GM19099 (cell line): ENCODE measurements around the gene PLEKHA4.

Source experiments
- POLR2A ChIP-seq: IDR thresholded peaks from 3 replicates; pipeline ENCODE4 v1.6.1; 2011; ENCODE audit warnings: low read depth; ENCODE audit not compliant: insufficient read length; ENCODE audit errors: extremely low read depth

Gene PLEKHA4

GRCh38 chr19:48797103-48797502, 71.3 kb downstream of the PLEKHA4 start:
- TF ChIP-seq POLR2A = no peak

- no peak for TF ChIP-seq POLR2A
Observed at GRCh38 chr19:48796298-48797083, 71.9 kb downstream of the PLEKHA4 start.

DNA sequence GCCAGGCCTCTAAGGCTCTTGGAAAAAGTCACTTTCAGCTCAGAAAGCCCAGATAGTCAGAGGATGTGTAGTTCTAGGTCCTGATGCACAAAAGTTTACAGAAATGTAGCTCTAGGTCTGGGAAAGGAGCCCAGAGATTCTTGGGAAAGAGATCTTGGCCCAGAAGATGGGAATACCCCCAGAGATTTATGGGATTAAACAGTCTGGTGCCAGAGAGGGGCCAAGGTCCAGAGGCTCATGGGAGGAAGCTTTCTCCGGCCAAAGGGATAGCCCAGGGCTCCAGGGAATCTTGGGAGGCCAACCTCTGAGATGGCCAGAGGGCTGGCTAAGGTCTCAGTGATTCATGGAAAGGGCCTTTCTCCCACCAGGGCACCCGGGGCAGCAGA, 72.7 kb downstream of the PLEKHA4 start:
- TF ChIP-seq POLR2A = no peak

DNA sequence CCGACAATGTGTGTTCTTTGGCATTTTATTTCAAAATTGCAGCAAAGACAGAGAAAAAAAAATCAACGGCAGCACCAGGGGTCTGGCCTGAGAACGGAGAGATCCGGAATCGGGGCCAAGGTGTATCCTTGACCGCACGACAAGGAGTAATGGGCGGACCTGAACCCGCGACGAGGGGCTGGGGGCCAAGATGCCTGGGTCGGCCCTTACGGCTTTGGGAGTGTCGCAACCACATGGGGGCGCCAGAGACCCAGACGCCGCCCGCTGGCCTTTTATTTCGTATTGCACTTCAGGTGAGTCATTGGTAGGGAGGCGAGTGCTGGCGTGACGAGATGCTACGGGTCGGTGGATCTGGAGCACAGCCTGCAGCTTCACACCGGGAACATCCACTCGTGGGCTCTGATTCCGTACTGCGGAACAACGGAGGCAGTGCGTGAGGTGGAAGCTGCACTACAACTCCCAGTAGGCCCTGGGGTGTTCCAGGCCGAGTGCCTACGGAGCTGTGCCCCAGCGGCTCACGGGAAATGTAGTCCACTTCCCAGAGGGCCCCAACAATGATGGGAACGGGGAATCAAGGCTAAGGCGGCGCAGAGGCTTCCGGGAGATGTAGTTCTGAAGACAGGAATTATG, 73.2 kb downstream of the PLEKHA4 start:
- no peak for TF ChIP-seq POLR2A

DNA sequence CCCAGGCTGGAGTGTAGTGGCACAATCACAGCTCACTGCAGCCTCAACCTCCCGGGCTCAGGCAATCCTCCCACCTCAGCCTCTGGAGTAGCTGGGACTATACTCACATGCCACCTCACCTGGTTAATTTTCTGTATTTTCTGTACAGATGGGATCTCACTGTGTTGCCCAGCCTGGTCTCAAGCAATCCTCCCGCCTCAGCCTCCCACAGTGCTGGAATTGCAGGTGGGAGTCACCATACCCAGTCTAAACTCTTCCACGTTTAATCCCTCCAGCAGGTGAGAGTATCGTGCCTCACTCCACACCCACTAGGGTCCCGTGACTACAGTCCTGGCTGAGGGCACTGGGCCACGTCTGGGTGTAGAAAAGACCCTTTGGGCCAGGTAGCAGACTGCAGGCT, 74.1 kb downstream of the PLEKHA4 start:
- TF ChIP-seq POLR2A = no peak

DNA sequence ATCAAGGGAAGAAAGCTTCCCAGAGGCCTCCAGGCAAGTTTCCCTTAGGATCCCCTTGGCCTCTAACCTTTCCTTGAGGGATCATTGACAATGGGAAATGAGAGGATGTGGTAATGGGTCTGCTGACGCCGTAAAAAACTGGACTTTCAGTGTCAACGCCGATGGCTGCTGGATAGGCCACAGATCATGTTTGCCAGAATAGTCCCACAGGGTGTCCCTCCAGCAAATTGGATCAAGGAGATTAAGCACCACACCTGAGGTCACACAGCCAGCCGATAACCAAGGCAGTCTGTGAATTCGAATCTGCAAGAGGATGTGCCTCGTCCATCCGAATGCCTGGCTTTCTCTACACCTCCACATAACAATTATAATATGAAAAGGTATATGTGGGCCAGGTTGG, 75.1 kb downstream of the PLEKHA4 start:
- no peak for TF ChIP-seq POLR2A
